GM19023 (cell line): ENCODE measurements around the gene ARGLU1.

Source experiments
- ATAC-seq: cut with Tn5 transposase; IDR thresholded peaks from one replicate; pipeline ENCODE4 v1.9.1; 2021; ENCODE audit warnings: mild to moderate bottlenecking, moderate library complexity; ENCODE audit not compliant: unreplicated experiment

Gene ARGLU1

GRCh38 chr13:106588367-106588766 lies 20.4 kb upstream of the ARGLU1 start:
- ATAC-seq, result no peak

- ATAC-seq, result no peak
Measured at GRCh38 chr13:106587787-106588186, 19.9 kb upstream of the ARGLU1 start.

GRCh38 chr13:106586648-106587166 lies 18.8 kb upstream of the ARGLU1 start:
- ATAC-seq, result no peak

GRCh38 chr13:106581225-106581624 lies 13.3 kb upstream of the ARGLU1 start:
- no peak for ATAC-seq

GRCh38 chr13:106575896-106576295 lies 8.0 kb upstream of the ARGLU1 start:
- no peak for ATAC-seq

- ATAC-seq, result no peak
Measured at GRCh38 chr13:106573868-106574267, 5.9 kb upstream of the ARGLU1 start.

GRCh38 chr13:106573284-106573846 lies 5.4 kb upstream of the ARGLU1 start:
- ATAC-seq, result no peak

- no peak for ATAC-seq
Measured at GRCh38 chr13:106570299-106570852, 2.4 kb upstream of the ARGLU1 start.

GRCh38 chr13:106569233-106570095 lies 1.5 kb upstream of the ARGLU1 start:
- no peak for ATAC-seq

- peak; percentile 31 for ATAC-seq
Measured at GRCh38 chr13:106568299-106569003, 514 bp upstream of the ARGLU1 start.

- ATAC-seq, result peak; percentile 50
Measured at GRCh38 chr13:106566641-106567473, 1.1 kb downstream of the ARGLU1 start.

GRCh38 chr13:106565127-106565775 lies 2.7 kb downstream of the ARGLU1 start:
- no peak for ATAC-seq

- ATAC-seq, result no peak
Measured at GRCh38 chr13:106562301-106562700, 5.6 kb downstream of the ARGLU1 start.

GRCh38 chr13:106561551-106562170 lies 6.3 kb downstream of the ARGLU1 start:
- peak; percentile 90 for ATAC-seq

- ATAC-seq, result peak; percentile 36
Measured at GRCh38 chr13:106560821-106561220, 7.1 kb downstream of the ARGLU1 start.

GRCh38 chr13:106558527-106558926 lies 9.4 kb downstream of the ARGLU1 start:
- ATAC-seq, result no peak

GRCh38 chr13:106555631-106556328 lies 12.2 kb downstream of the ARGLU1 start:
- no peak for ATAC-seq

- no peak for ATAC-seq
Measured at GRCh38 chr13:106551751-106552150, 16.2 kb downstream of the ARGLU1 start.

- ATAC-seq, result no peak
Measured at GRCh38 chr13:106551350-106551749, 16.6 kb downstream of the ARGLU1 start.
